Nephron progenitor cell (in vitro differentiated cells): ENCODE results near the gene FUT7.

ENCODE experiments used
- DNase-seq: peaks from one replicate; pipeline ENCODE4 v3.0.0; 2021
- H3K27ac Mint-ChIP-seq: 2 replicates; pipeline ENCODE4 v1.8.0; 2021; ENCODE audit warnings: mild to moderate bottlenecking, moderate library complexity, mixed read lengths
- H3K27me3 Mint-ChIP-seq: 2 replicates; pipeline ENCODE4 v1.8.0; 2021; ENCODE audit warnings: mild to moderate bottlenecking, low read depth, mixed read lengths; ENCODE audit not compliant: poor library complexity
- H3K36me3 Mint-ChIP-seq: 2 replicates; pipeline ENCODE4 v1.8.0; 2021; ENCODE audit warnings: low read depth, mixed read lengths
- H3K4me1 Mint-ChIP-seq: 2 replicates; pipeline ENCODE4 v1.8.0; 2021; ENCODE audit warnings: mixed read lengths
- H3K4me3 Mint-ChIP-seq: 2 replicates; pipeline ENCODE4 v1.8.0; 2021; ENCODE audit warnings: mild to moderate bottlenecking, moderate library complexity, mixed read lengths
- H3K9me3 Mint-ChIP-seq: 2 replicates; pipeline ENCODE4 v1.8.0; 2021; ENCODE audit warnings: mild to moderate bottlenecking, moderate library complexity, mixed read lengths
- TF ChIP-seq, protein P1 (sequence below): fragments of 200-600 bp; sonication (generic); IDR thresholded peaks from 2 replicates; pipeline ENCODE4 v1.5.0; 2021; ENCODE audit warnings: antibody characterized with exemption

FUT7 gene

DNA sequence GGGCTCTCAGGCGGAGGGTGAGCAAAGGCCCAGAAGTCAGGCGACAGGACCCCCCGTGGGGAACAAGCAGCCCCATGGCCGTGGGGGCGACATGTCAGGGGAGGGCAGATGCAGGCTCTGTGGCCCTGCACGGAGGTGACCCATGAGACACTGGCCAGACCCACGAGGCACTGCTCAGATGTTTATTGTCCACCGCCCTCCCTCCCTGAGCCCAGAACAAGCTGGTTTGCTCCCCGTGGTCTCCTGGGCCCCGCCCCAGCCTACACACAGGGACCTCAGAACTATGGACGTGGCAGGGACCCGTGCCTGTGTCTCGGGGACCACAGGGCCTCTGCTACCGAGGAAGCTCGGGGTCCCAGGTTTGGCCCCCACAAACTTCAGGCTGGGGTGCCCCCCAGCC lies 1.9 kb downstream of the FUT7 start:
- TF ChIP-seq, protein P1, sequence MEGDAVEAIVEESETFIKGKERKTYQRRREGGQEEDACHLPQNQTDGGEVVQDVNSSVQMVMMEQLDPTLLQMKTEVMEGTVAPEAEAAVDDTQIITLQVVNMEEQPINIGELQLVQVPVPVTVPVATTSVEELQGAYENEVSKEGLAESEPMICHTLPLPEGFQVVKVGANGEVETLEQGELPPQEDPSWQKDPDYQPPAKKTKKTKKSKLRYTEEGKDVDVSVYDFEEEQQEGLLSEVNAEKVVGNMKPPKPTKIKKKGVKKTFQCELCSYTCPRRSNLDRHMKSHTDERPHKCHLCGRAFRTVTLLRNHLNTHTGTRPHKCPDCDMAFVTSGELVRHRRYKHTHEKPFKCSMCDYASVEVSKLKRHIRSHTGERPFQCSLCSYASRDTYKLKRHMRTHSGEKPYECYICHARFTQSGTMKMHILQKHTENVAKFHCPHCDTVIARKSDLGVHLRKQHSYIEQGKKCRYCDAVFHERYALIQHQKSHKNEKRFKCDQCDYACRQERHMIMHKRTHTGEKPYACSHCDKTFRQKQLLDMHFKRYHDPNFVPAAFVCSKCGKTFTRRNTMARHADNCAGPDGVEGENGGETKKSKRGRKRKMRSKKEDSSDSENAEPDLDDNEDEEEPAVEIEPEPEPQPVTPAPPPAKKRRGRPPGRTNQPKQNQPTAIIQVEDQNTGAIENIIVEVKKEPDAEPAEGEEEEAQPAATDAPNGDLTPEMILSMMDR: no peak
- DNase-seq: no peak
- Mint-ChIP-seq H3K27me3 (peaks cover 4% of the 10 kb centered on the region), H3K36me3 (no peaks in the 10 kb centered on the region), H3K4me1 (peaks cover 5% of the 10 kb centered on the region), H3K4me3 (peak overlapping the region; percentile 72), H3K27ac (no peak overlapping the region), H3K9me3 (no peaks in the 10 kb centered on the region)

GRCh38 chr9:137029058-137029936 lies 2.6 kb downstream of the FUT7 start:
- Mint-ChIP-seq H3K9me3 (no peaks in the 10 kb centered on the region), H3K36me3 (no peaks in the 10 kb centered on the region), H3K27me3 (peaks cover 4% of the 10 kb centered on the region), H3K4me3 (peak overlapping the region; percentile 72), H3K4me1 (peaks cover 5% of the 10 kb centered on the region), H3K27ac (no peak overlapping the region)
- DNase-seq: peak; percentile 91
- TF ChIP-seq, protein P1: peak; percentile 92

- peaks cover 7% of the 10 kb centered on the region for H3K4me1 Mint-ChIP-seq
- no peaks in the 10 kb centered on the region for H3K36me3 Mint-ChIP-seq
- peak; percentile 85 for DNase-seq
- peaks cover 4% of the 10 kb centered on the region for H3K27me3 Mint-ChIP-seq
- H3K27ac Mint-ChIP-seq: no peak overlapping the region
- peak overlapping the region; percentile 72 for H3K4me3 Mint-ChIP-seq
- H3K9me3 Mint-ChIP-seq: no peaks in the 10 kb centered on the region
- TF ChIP-seq, protein P1: no peak
Measured at GRCh38 chr9:137028263-137029057, 3.4 kb downstream of the FUT7 start.

DNA sequence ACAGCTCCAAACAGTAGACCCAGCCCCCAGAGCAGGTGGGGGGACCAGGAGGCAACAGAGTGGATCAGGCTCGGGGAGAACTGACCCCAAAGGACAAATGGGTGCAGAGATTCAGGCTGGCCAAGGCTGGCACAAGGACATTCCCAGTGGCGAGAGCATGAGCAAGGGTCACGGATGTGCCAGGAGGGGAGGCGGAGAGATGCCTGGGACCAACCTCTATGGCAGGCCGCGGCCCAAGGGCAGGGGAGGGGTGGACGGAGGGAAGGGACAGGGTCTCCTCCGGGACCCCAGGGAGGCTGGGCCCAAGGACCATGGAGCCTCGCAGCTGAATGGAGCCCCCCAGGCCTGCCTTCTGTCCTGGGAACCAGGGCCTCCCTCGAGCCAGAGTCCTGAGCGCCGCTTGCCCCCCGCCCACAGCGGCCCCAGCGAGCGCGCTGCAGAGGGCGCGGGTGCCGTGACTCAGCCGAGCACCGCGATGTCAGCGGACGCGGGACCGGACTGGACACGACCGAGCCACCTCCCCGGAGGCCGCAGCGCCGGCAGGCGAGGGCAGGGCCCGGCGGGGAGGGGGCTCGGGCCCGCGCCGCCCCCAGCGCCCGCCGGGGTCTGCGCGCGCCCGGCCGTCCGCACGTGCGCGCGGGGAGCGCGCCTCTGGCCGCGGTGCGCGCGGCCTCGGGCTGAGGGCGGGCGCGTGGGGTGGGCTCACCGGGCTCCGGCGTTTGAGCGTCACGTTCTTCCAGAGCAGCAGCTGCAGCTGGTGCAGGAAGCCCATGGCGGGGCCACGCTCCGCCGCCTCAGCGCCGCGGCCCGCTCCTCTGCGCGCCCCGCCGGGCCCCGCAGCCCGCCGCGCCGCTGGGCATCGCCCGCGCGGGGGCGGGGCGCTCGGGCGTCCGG lies 4.3 kb downstream of the FUT7 start, which contains the start of gene ABCA2:
ABCA2 (minus strand) TSS at position 869 of the 894 bp plus-strand sequence; CDS start at position 772, 97 bp downstream.
- DNase-seq: peak; percentile 56
- peaks cover 4% of the 10 kb centered on the region for H3K27me3 Mint-ChIP-seq
- H3K27ac Mint-ChIP-seq: no peak within 1 kb of the TSS

DNA sequence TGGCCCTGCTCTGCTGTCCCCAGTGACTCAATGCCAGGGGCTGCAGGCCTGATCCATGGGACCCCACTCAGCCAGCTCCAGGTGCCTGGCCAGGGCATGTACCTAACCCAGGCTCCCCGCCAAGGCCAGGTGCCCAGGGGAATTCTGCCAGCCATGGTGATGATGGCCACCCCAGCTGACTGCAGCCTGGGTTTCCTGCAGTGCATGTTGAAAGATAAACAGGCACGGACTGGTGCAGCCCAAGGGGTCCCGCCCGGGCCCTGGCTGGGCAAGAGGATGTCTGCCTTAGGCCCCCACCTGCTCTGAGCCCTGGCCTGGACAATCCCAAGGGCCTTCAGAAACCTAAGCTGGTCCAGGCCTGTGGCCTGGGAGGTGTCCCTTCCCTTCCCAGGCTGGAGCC lies 5.1 kb downstream of the FUT7 start:
- H3K4me3 Mint-ChIP-seq: peak overlapping the region; percentile 85
- TF ChIP-seq, protein P1: no peak
- peaks cover 19% of the 10 kb centered on the region for H3K4me1 Mint-ChIP-seq
- no peak for DNase-seq
- H3K9me3 Mint-ChIP-seq: no peaks in the 10 kb centered on the region
- peaks cover 4% of the 10 kb centered on the region for H3K27me3 Mint-ChIP-seq
- no peaks in the 10 kb centered on the region for H3K36me3 Mint-ChIP-seq
- H3K27ac Mint-ChIP-seq: no peak overlapping the region

More for the DNA sequence above, 4.3 kb downstream of the FUT7 start, which contains the start of gene ABCA2:
- TF ChIP-seq, protein P1: no peak
- Mint-ChIP-seq H3K36me3 (no peaks in the 10 kb centered on the region), H3K4me1 (peaks cover 14% of the 10 kb centered on the region), H3K9me3 (no peaks in the 10 kb centered on the region), H3K4me3 (peak within 1 kb of the TSS; percentile 85)
